Stimulated activated CD4-positive, alpha-beta T cell treated with anti-CD3 and anti-CD28 coated beads, Interleukin-4, amount 100 ng/mL, for 4 hours (primary cell): ENCODE data around the gene SRR.
A peak's percentile ranks its signal among the peaks of the same experiment; 100 is the strongest.
"Not testable (repeated sequence)": the region's sequence is repeated elsewhere in the genome, so short reads cannot be mapped to it uniquely, and the experiment has no call there.

ENCODE experiments used
- DNase-seq, 2 experiments: peaks; one replicate each; pipeline ENCODE4 v3.0.0-alpha.2; 2020

SRR gene

GRCh38 chr17:2295575-2295974 lies 8.2 kb upstream of the SRR start:
- no peak for DNase-seq

- DNase-seq = no peak
Observed at GRCh38 chr17:2297023-2297422, 6.7 kb upstream of the SRR start.

- DNase-seq = no peak
Observed at GRCh38 chr17:2299136-2299535, 4.6 kb upstream of the SRR start.

GRCh38 chr17:2299756-2300155 lies 4.0 kb upstream of the SRR start:
- DNase-seq = no peak

- no peak for DNase-seq
Observed at GRCh38 chr17:2302778-2303203, 959 bp upstream of the SRR start.

GRCh38 chr17:2304931-2305330 lies 1.2 kb downstream of the SRR start:
- no peak for DNase-seq

GRCh38 chr17:2309338-2310154 lies 5.8 kb downstream of the SRR start:
- no peak for DNase-seq

GRCh38 chr17:2312736-2313135 lies 9.0 kb downstream of the SRR start:
- no peak for DNase-seq

GRCh38 chr17:2316916-2317205 lies 13.1 kb downstream of the SRR start:
- not testable (repeated sequence) for DNase-seq

GRCh38 chr17:2317796-2318195 lies 14.0 kb downstream of the SRR start:
- no peak for DNase-seq

GRCh38 chr17:2319051-2319450 lies 15.3 kb downstream of the SRR start:
- DNase-seq = no peak

- DNase-seq = no peak
Observed at GRCh38 chr17:2321399-2321798, 17.6 kb downstream of the SRR start.

- DNase-seq = no peak
Observed at GRCh38 chr17:2323629-2324314, 20.0 kb downstream of the SRR start.

GRCh38 chr17:2331303-2331702 lies 27.6 kb downstream of the SRR start:
- DNase-seq = no peak

- peak in 1 of 2 experiments; percentile 14 for DNase-seq
Observed at GRCh38 chr17:2335726-2336214, 32.0 kb downstream of the SRR start.

- DNase-seq = peak; percentile 87 to 90
Observed at GRCh38 chr17:2336215-2336851, 32.6 kb downstream of the SRR start, which contains the start of gene TSR1. TSS of gene TSR1 (minus strand) at chr17:2336457. CDS start at chr17:2336427, 30 bp downstream.

GRCh38 chr17:2336852-2337543 lies 33.2 kb downstream of the SRR start, which contains the start of gene SGSM2:
TSS of gene SGSM2 (plus strand) at chr17:2337501. CDS start at chr17:2337689, 188 bp downstream.
- DNase-seq = peak; percentile 63 to 70

GRCh38 chr17:2337544-2338314 lies 34.0 kb downstream of the SRR start:
- DNase-seq = peak; percentile 27 to 46

GRCh38 chr17:2338315-2338657 lies 34.5 kb downstream of the SRR start:
- peak in 1 of 2 experiments; percentile 4 for DNase-seq

- DNase-seq = peak in 1 of 2 experiments; percentile 21
Observed at GRCh38 chr17:2343421-2343820, 39.7 kb downstream of the SRR start.

GRCh38 chr17:2344528-2344927 lies 40.8 kb downstream of the SRR start:
- no peak for DNase-seq

- DNase-seq = no peak
Observed at GRCh38 chr17:2346475-2346874, 42.7 kb downstream of the SRR start.
